CD4-positive, alpha-beta T cell (primary cell): ENCODE results near the gene SYNCRIP. TPM values are rescaled to one million over a fixed set of nuclear protein-coding genes. Genes with fewer than 3 reads are reported as not detected.

ENCODE experiments used
- ATAC-seq: fragments of 200-7000 bp; cut with Tn5 transposase; one replicate; pipeline ENCODE4 v1.10.0; 2022; ENCODE audit warnings: mild to moderate bottlenecking; ENCODE audit not compliant: poor library complexity
- CTCF ChIA-PET: fragments of 350-600 bp; sonication (Branson Sonifier 250); formaldehyde crosslinking; loops from one replicate; lab custom pipeline; 2021; ENCODE audit warnings: antibody characterized with exemption, inconsistent platforms; lab: Charles Lee
- POLR2A ChIA-PET: fragments of 350-600 bp; sonication (Branson Sonifier 250); formaldehyde crosslinking; loops from one replicate; lab custom pipeline; 2021; ENCODE audit warnings: antibody characterized with exemption, inconsistent platforms; lab: Charles Lee
- DNase-seq, 14 experiments: peaks; one replicate each; pipeline ENCODE4 v3.0.0-alpha.2; 2013 to 2020; ENCODE audit warnings: mixed read lengths in 2 of 14
- H3K27ac ChIP-seq, 2 donors: one replicate each; pipeline versions ENCODE4 v1.5.1 to v1.7.0; 2013; ENCODE audit warnings: low read length in 2 of 2, low read depth in 1 of 2, mild to moderate bottlenecking in 1 of 2
- H3K27me3 ChIP-seq, 2 experiments: 1 replicate in 1 of 2; 2 replicates in 1 of 2; pipeline versions ENCODE4 v1.6.1 to v1.7.0; 2013; ENCODE audit warnings: low read length in 2 of 2, control low read depth in 1 of 2, mild to moderate bottlenecking in 1 of 2, moderate library complexity in 1 of 2; ENCODE audit not compliant: insufficient read depth in 2 of 2, control insufficient read depth in 1 of 2
- H3K36me3 ChIP-seq: one replicate; pipeline ENCODE4 v1.6.1; 2013; ENCODE audit warnings: low read length, control low read depth; ENCODE audit not compliant: insufficient read depth
- H3K4me1 ChIP-seq: one replicate; pipeline ENCODE4 v1.6.1; 2013; ENCODE audit warnings: low read length, control low read depth; ENCODE audit not compliant: insufficient read depth
- H3K4me3 ChIP-seq: one replicate; pipeline ENCODE4 v1.5.1; 2013; ENCODE audit warnings: mild to moderate bottlenecking, low read length, moderate library complexity
- H3K9me3 ChIP-seq, 2 experiments: 1 replicate in 1 of 2; 2 replicates in 1 of 2; pipeline versions ENCODE4 v1.6.1 to v1.7.0; 2013; ENCODE audit warnings: low read length in 2 of 2, mild to moderate bottlenecking in 2 of 2, control low read depth in 1 of 2, moderate library complexity in 1 of 2; ENCODE audit not compliant: control insufficient read depth in 1 of 2, insufficient read depth in 1 of 2
- H3K27ac Mint-ChIP-seq: one replicate; pipeline ENCODE4 v1.8.0; 2020; ENCODE audit warnings: mixed read lengths
- H3K27me3 Mint-ChIP-seq: one replicate; pipeline ENCODE4 v1.8.0; 2021; ENCODE audit warnings: mixed read lengths
- H3K36me3 Mint-ChIP-seq: one replicate; pipeline ENCODE4 v1.8.0; 2021; ENCODE audit warnings: low read depth, mixed read lengths
- H3K4me1 Mint-ChIP-seq: one replicate; pipeline ENCODE4 v1.8.0; 2021; ENCODE audit warnings: low read depth, mixed read lengths
- H3K4me3 Mint-ChIP-seq: one replicate; pipeline ENCODE4 v1.8.0; 2020; ENCODE audit warnings: mild to moderate bottlenecking, mixed read lengths
- H3K9me3 Mint-ChIP-seq: one replicate; pipeline ENCODE4 v1.8.0; 2020; ENCODE audit warnings: mixed read lengths
- intact Hi-C, 2 experiments: fragments of 100-400 bp; cut with DNase I in 1 of 2; cut with micrococcal nuclease in 1 of 2; formaldehyde crosslinking; loops; one replicate each; pipeline versions ENCODE4 v1.15.1 to v1.9.0; 2023 to 2025; cut with DNase I, micrococcal nuclease
- total RNA-seq, 174 experiments: library from RNA in 2 of 174; stranded (reverse) in 2 of 174; gene quantifications; one replicate each; pipeline ENCODE4 v1.2.3 and lab custom pipeline; 2021 to 2026
- TF ChIP-seq, protein P1 (sequence below): fragments of 200-600 bp; IDR thresholded peaks from one replicate; pipeline ENCODE4 v1.8.0; 2022; ENCODE audit warnings: antibody characterized with exemption, mild to moderate bottlenecking

SYNCRIP gene
- total RNA-seq, 2 experiments from 2014 or later, result 53.2 to 58.3 TPM

DNA sequence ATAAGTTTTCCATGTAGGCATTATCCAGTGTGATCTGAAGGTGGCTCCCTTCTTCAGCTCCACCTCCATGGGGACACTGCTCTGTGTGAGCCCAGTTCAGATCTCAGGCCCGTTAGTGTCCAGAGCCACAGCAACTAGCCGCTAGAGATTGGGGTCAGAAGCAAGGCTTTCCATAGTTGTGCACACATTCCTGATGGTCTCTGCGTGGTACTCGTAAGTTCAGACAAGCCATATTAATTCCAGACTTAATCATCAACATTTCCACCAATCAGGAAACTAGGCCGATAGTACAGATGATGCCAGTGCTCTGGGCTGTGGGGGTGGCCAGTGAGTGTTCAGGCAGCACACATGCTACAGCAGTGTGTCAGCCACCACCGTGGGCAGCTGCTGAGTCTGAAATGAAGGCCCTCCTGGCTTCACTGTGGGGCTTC, 17.5 kb upstream of the SYNCRIP start:
- no peaks in the 10 kb centered on the region for H3K9me3 Mint-ChIP-seq
- TF ChIP-seq, protein P1, sequence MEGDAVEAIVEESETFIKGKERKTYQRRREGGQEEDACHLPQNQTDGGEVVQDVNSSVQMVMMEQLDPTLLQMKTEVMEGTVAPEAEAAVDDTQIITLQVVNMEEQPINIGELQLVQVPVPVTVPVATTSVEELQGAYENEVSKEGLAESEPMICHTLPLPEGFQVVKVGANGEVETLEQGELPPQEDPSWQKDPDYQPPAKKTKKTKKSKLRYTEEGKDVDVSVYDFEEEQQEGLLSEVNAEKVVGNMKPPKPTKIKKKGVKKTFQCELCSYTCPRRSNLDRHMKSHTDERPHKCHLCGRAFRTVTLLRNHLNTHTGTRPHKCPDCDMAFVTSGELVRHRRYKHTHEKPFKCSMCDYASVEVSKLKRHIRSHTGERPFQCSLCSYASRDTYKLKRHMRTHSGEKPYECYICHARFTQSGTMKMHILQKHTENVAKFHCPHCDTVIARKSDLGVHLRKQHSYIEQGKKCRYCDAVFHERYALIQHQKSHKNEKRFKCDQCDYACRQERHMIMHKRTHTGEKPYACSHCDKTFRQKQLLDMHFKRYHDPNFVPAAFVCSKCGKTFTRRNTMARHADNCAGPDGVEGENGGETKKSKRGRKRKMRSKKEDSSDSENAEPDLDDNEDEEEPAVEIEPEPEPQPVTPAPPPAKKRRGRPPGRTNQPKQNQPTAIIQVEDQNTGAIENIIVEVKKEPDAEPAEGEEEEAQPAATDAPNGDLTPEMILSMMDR, result no peak
- POLR2A ChIA-PET, result no interaction called here
- H3K27ac Mint-ChIP-seq, result no peak overlapping the region
- intact Hi-C loops, result no loop called here
- Histone ChIP-seq H3K9me3 (no peaks in the 10 kb centered on the region), H3K4me3 (no peak overlapping the region), H3K27me3 (no peaks in the 10 kb centered on the region), H3K4me1 (no peaks in the 10 kb centered on the region), H3K27ac (no peak overlapping the region), H3K36me3 (no peaks in the 10 kb centered on the region)
- CTCF ChIA-PET, result interaction anchor here (1.0 kb wide), 1 partner anchor 60 kb away, joined by 3 read pairs; no protein-coding TSS in a partner anchor
- ATAC-seq (no peak), DNase-seq (no peak)
- no peak overlapping the region for H3K4me3 Mint-ChIP-seq
- no peaks in the 10 kb centered on the region for H3K27me3 Mint-ChIP-seq
- H3K36me3 Mint-ChIP-seq, result peaks cover 12% of the 10 kb centered on the region
- no peaks in the 10 kb centered on the region for H3K4me1 Mint-ChIP-seq

DNA sequence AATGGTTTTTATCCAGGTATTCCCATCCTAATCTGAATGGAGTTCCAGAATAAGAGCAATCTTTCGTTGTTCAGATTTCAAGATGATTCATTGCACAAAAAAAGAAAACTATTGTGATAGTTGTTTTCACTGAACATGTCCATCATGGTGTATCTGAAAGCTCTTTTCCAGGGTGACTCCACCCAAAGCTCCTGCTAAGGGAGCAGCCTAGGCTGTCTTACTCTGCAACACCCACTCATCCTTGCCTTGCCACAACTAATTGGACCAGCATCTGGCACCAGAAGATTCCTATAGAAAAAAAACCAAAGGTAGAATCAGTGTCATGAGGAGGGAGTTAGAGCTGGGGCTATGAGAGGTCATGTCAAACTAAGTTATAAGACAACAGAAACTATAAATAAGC, 7.9 kb upstream of the SYNCRIP start:
- ChIA-PET CTCF (no interaction called here), POLR2A (interaction anchor here (3.0 kb wide), 1 partner anchor 27 kb away, joined by 10 read pairs; no protein-coding TSS in a partner anchor)
- intact Hi-C loops, result no loop called here
- no peak for DNase-seq
- H3K27ac Mint-ChIP-seq, result no peak overlapping the region
- Histone ChIP-seq H3K9me3 (no peaks in the 10 kb centered on the region), H3K4me3 (no peak overlapping the region), H3K4me1 (no peaks in the 10 kb centered on the region), H3K27me3 (no peaks in the 10 kb centered on the region), H3K36me3 (no peaks in the 10 kb centered on the region), H3K27ac (no peak overlapping the region)
- TF ChIP-seq, protein P1, result no peak
- no peaks in the 10 kb centered on the region for H3K9me3 Mint-ChIP-seq
- no peaks in the 10 kb centered on the region for H3K36me3 Mint-ChIP-seq
- peaks cover under 1% of the 10 kb centered on the region for H3K4me1 Mint-ChIP-seq
- no peaks in the 10 kb centered on the region for H3K27me3 Mint-ChIP-seq
- no peak for ATAC-seq
- no peak overlapping the region for H3K4me3 Mint-ChIP-seq

DNA sequence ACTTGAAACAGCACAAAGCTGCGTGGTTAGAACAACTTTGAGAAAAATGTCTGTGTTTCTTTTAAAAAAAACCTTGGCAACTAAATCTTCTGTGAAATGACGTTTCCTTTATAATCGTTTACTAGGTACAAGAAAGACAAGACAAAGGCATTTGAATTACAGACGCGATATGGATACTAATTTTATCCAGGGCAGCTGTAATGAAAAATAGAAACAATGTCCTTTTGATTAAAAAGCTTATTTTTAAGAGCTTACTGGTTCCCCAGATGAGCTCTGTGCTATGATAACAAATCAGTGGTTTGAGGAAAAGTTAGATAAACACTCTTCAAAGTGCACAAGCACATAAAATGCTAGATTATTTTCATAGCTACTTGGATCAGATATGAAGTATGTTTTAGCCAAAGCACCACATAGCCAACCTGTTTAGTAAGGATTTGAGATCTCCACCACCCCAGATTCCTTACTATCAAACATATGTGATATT, 1.6 kb upstream of the SYNCRIP start:
- Mint-ChIP-seq H3K27me3 (no peaks in the 10 kb centered on the region), H3K27ac (peak overlapping the region; percentile 100), H3K36me3 (peaks cover 47% of the 10 kb centered on the region), H3K9me3 (no peaks in the 10 kb centered on the region), H3K4me3 (peak overlapping the region; percentile 99), H3K4me1 (peaks cover 41% of the 10 kb centered on the region)
- peaks cover 7% of the 10 kb centered on the region for H3K4me1 ChIP-seq
- no peaks in the 10 kb centered on the region for H3K27me3 ChIP-seq
- H3K4me3 ChIP-seq, result peak overlapping the region; percentile 88
- DNase-seq (no peak), ATAC-seq (no peak)
- H3K36me3 ChIP-seq, result peaks cover 13% of the 10 kb centered on the region
- no peaks in the 10 kb centered on the region for H3K9me3 ChIP-seq
- peak overlapping the region; percentile 82 to 93 for H3K27ac ChIP-seq
- CTCF ChIA-PET, result interaction anchor here (1.3 to 2.1 kb wide), 3 partner anchors 25 to 34 kb away, joined by 3 to 8 read pairs (median 6); no protein-coding TSS in a partner anchor
- TF ChIP-seq, protein P1, result no peak
- intact Hi-C loops, result loop anchor here in 1 of 2 experiments (10.0 kb wide), 1 partner anchor 1780 kb away; no protein-coding TSS in a partner anchor
- POLR2A ChIA-PET, result interaction anchor here (0.8 to 9.8 kb wide), 7 partner anchors 11 to 50 kb away, joined by 3 to 849 read pairs (median 5); partner anchors contain the start of gene SNX14
